Suppressor macrophage treated with lipopolysaccharide for 1 hour (primary cell): ENCODE data around the gene INPP5D.
"Not testable (repeated sequence)": the region's sequence is repeated elsewhere in the genome, so short reads cannot be mapped to it uniquely, and the experiment has no call there.

Experiments used
- DNase-seq, 3 donors: peaks; one replicate each; pipeline ENCODE4 v3.0.0-alpha.2; 2020 to 2022

Gene INPP5D

DNA sequence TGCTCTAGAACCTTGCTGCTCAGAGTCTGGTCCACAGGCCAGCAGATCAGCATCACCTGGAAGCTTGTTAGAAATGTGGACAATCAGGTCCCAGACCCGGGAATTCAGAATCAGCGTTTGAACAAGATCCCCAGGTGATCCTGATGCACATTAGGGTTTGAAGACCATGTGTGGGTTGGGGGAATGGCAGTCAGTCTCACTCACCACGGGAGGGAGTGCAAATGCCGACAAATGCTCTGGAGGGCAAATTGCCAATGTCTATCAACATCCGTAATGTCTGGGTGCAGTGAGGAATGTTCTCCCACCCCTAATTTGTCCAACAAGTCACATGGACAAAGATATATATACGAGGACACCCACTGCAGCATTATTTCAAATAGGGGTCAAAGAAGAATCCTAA is 34.5 kb downstream of the INPP5D start:
- no peak for DNase-seq

GRCh38 chr2:233096006-233096405 is 35.9 kb downstream of the INPP5D start:
- no peak for DNase-seq

- no peak for DNase-seq
Observed at GRCh38 chr2:233098618-233099017, 38.5 kb downstream of the INPP5D start.

DNA sequence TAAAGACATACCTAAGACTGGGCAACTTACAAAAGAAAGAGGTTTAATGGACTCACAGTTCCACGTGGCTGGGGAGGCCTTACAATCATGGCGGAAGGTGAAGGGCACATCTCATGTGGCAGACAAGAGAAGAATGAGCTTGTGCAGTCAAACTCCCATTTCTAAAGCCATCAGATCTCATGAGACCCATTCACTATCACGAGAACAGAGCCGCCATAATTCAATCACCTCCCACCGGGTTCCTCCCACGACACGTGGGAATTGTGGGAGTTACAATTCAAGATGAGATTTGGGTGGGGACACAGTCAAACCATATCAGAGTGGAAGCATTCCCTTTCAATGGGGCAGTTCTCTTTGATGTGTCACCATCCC is 39.7 kb downstream of the INPP5D start:
- not testable (repeated sequence) for DNase-seq

DNA sequence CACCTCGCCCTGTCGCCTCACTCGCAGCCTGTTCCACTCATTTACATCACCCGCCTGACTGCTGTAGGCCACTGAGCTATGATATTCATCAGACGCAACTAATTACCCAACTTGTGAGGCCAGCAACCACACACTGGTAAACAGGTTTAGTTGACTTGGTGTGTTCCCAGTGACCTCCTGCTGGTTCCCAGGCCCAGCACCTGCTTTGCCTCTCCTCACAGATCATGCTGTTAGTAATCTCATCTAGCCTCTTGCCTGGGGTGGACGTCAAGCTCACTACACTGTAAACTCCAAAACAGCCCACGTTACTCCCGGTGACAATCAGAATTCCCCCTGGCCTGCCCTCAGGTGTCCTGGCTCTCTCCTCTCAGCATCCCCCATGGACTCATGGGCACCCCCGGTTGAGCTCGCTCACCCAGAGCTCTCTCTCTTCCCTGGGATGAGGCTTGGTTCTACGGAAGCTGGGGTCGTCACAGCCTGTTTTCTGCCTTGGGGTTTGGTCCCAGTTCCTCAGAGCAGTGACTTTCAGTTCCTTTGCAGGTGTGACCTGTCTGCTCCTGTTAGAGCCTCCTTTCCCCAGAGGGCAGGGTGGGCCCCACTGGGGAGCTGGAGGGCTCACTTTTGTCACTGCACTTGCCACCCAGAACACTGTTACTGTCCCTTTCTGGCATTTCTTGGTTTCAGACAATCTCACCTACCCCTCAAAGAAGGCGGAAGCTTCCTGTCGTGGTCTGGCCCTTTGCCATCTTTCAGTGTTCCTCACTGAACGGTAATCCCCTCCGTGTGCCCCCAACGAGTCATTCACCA is 40.3 kb downstream of the INPP5D start:
- peak in 1 of 3 donors; percentile 37 for DNase-seq

GRCh38 chr2:233101141-233101540 is 41.0 kb downstream of the INPP5D start:
- no peak for DNase-seq

- no peak for DNase-seq
Observed at GRCh38 chr2:233101816-233102215, 41.7 kb downstream of the INPP5D start.

- no peak for DNase-seq
Observed at GRCh38 chr2:233105156-233105895, 45.2 kb downstream of the INPP5D start.

DNA sequence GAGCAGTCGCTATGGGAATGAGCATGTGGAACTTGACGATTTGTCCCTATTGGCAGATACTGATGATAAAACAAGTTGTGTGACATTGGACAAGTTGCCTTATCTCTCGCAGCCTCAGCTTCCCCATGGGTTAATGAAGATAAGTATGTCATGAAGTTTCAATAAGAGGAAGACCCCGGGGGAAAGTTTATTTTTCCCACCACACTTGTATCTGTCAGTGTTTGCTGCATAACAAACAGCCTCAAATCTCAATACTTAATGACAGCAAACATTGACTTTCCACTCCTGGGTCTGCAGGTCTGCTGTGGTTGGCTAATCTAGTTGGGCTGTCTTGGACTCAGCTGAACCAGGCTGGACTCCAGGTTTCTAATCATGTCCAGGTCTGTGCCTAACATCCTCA is 45.8 kb downstream of the INPP5D start:
- DNase-seq = no peak

GRCh38 chr2:233107011-233107410 is 46.9 kb downstream of the INPP5D start:
- no peak for DNase-seq

GRCh38 chr2:233107831-233108300 is 47.7 kb downstream of the INPP5D start:
- DNase-seq = peak in 2 of 3 donors; percentile 30 to 42

- no peak for DNase-seq
Observed at GRCh38 chr2:233108611-233109490, 48.7 kb downstream of the INPP5D start.

GRCh38 chr2:233111427-233111826 is 51.3 kb downstream of the INPP5D start:
- no peak for DNase-seq

DNA sequence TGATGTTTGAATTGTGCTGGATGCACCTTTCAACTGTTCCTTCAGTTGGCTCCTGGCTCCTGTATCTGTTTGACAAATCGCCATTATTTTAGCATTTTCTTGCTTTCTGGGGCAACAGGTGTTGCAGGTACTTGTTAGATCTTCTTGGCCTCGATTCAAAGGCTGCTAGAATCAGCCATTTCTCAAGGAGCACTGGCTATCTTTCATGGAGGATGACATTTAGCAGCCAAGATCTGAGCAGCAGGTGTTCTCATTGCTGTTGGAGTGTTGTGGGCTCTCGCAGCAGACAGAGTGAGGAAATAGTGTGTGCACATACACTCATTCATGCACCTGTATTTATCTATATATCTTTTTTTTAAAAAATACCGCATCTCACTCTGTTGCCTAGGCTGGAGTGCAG is 52.2 kb downstream of the INPP5D start:
- no peak for DNase-seq

DNA sequence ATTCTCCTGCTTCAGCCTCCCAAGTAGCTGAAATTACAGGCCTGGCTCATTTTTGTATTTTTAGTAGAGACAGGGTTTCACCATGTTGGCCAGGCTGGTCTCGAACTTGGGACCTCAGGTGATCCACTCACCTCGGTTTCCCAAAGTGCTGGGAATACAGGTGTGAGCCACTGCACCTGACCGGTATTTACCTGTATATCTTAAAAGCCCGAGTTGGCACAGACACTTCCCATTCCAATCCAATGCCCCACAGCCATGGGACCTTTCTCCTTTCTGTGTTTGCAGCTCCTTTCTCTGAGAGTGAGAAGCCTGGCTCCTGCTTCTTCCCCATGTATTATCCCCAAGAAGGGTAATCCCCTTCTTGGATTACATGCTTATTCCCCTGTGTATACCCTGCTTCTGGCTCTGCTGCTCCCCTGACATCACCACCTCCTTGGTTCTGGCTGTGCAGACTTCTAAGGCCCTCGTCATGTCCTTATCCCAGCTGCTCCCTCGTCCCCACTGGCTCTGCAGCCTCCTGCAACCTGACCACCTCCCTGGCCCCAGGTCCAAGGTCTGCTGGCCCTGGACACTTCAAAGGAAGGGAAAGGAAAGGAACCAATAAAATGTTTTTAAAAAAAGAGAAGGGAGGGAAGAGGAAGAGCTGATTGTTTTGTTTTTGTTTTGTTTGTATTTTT is 52.8 kb downstream of the INPP5D start:
- no peak for DNase-seq

GRCh38 chr2:233114421-233114861 is 54.3 kb downstream of the INPP5D start:
- no peak for DNase-seq

DNA sequence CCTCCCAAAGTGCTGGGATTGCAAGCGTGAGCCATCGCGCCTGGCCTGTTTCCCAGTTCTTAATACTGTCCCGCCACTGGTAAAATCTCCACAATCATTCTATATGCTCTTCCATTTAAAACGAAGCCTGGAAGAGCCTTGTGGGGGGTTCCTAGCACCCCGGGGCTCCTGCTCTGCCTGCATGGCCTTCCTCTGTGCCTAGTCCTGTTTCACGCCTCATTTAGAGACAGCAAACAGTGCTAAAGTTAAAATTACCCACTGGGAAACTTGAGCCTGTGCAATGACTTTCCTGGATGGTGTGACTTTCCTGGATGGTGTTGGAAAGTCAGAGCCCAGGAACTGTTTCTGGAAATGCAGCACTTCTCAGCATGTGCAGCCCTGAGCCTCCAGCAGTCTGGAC is 55.0 kb downstream of the INPP5D start:
- DNase-seq = no peak

GRCh38 chr2:233115741-233116140 is 55.6 kb downstream of the INPP5D start:
- no peak for DNase-seq

DNA sequence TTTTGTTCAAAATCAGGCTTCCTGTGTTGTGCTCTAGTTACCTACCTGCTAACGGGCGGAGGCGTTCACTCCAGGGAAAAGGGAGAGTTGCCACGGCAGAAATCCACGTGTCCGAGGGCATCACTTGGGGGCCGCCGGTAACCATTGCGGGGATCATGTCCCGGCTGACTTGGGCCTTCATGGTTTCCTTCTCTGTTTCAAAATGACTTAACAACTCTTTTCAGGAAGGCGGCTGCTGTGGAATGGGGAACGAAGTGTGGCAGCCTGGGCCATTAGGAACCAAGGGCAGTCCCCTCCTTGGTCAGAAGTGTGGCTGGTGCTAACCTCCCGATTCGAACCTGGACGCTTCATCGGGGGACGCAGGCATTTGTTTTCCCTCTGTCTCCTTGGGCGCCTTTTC is 56.8 kb downstream of the INPP5D start:
- DNase-seq = peak; percentile 62 to 67 (median 67)

GRCh38 chr2:233117351-233117750 is 57.2 kb downstream of the INPP5D start:
- no peak for DNase-seq

GRCh38 chr2:233117811-233118647 is 57.9 kb downstream of the INPP5D start:
- DNase-seq = no peak

DNA sequence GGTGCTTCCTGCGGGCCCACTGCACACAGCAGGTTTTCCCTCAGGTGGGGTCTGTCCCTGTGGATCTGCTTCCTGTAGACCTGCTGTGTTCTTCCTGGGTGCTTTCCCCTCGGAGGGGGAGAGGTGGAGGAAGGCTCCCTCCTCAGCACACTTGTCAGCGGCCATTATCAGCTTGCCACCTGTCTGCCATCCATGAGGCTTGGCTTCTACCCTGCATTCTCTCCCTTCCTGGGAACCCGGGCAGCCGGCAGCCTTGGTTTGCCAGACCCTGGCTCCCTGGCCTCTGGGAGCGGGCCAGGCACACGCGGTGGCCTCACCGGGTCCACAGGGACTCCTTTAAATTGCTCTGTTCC is 58.5 kb downstream of the INPP5D start:
- no peak for DNase-seq
